Head of caudate nucleus (tissue), 42 donors: ENCODE results near the gene DAPK1.

Experiments used
- DNase-seq, 42 donors: peaks; one replicate each; pipeline versions ENCODE4 v3.0.0 to v3.0.0-alpha.2; 2020 to 2021; ENCODE audit warnings: mixed read lengths in 7 of 42
- intact Hi-C: fragments of 100-400 bp; cut with DNase I; formaldehyde crosslinking; loops from one replicate; pipeline ENCODE4 v1.15.0; 2022

The DAPK1 gene

DNA sequence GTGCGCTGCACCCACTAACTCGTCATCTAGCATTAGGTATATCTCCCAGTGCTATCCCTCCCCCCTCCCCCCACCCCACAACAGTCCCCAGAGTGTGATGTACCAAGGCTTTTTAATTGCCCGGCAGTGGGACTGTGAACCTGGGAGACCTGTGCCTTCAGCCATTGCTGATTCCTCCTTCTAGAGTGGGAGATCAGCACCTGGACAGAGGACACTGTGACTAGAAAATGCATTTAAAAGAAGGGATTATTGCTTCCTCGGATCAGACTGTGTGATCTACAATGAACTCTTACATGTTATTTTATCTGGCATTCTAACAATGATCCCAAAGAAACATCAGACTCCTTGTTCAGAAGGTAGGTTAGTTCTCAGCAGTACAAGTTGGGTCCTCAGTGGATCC lies 254.2 kb downstream of the DAPK1 start:
- intact Hi-C loops: no loop called here
- DNase-seq: no peak

DNA sequence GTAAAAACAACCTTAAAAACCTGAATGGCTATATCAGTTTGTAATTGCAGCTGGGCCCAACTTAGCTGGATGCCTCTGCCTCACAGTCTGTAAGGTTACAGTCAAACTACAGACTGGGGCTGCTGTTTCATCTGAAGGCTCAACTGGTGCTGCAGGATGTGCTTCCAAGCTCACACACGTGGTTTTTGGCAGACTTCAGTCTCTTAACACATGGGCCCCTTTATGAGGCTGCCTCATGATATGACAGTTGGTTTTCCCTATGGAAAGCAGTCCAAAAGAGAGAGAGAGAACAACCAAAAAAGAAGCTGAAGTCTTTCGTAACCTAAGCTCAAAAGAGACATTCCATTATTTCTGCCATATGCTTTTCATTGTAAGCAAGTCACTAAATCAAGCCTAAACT lies 255.6 kb downstream of the DAPK1 start:
- intact Hi-C loops: no loop called here
- DNase-seq: no peak
